AG04449 (cell line): Measurements from ENCODE around the gene CRYBB1.

ENCODE experiments used
- CTCF ChIA-PET: fragments of 350-600 bp; formaldehyde crosslinking; extraction: SDS; loops from one replicate; lab custom pipeline; 2021; ENCODE audit warnings: antibody characterized with exemption; lab: Yijun Ruan, JAX
- POLR2A ChIA-PET: fragments of 400-600, 350-600 bp; formaldehyde crosslinking; extraction: SDS; loops from one replicate; lab custom pipeline; 2020; ENCODE audit warnings: antibody characterized with exemption, inconsistent platforms; lab: Yijun Ruan, JAX
- DNase-seq: peaks from one replicate; pipeline ENCODE4 v3.0.0-alpha.2; 2010; ENCODE audit warnings: low read depth, low spot score
- H3K4me3 ChIP-seq: 2 replicates; pipeline ENCODE4 v1.5.1; 2011; ENCODE audit warnings: low read depth, mild to moderate bottlenecking, control low read depth, low read length
- TF ChIP-seq, protein P1 (sequence below): IDR thresholded peaks from one replicate; pipeline ENCODE4 v1.5.1; 2011; ENCODE audit warnings: mild to moderate bottlenecking, moderate library complexity, low read length, control low read depth, inconsistent platforms; ENCODE audit not compliant: insufficient read depth; ENCODE audit errors: missing control alignments

The CRYBB1 gene

GRCh38 chr22:26564181-26564580 is 53.6 kb downstream of the CRYBB1 start:
- ChIA-PET CTCF (no interaction called here), POLR2A (no interaction called here)
- no peak for DNase-seq
- H3K4me3 ChIP-seq, result no peak overlapping the region
- TF ChIP-seq, protein P1, sequence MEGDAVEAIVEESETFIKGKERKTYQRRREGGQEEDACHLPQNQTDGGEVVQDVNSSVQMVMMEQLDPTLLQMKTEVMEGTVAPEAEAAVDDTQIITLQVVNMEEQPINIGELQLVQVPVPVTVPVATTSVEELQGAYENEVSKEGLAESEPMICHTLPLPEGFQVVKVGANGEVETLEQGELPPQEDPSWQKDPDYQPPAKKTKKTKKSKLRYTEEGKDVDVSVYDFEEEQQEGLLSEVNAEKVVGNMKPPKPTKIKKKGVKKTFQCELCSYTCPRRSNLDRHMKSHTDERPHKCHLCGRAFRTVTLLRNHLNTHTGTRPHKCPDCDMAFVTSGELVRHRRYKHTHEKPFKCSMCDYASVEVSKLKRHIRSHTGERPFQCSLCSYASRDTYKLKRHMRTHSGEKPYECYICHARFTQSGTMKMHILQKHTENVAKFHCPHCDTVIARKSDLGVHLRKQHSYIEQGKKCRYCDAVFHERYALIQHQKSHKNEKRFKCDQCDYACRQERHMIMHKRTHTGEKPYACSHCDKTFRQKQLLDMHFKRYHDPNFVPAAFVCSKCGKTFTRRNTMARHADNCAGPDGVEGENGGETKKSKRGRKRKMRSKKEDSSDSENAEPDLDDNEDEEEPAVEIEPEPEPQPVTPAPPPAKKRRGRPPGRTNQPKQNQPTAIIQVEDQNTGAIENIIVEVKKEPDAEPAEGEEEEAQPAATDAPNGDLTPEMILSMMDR, result no peak

DNA sequence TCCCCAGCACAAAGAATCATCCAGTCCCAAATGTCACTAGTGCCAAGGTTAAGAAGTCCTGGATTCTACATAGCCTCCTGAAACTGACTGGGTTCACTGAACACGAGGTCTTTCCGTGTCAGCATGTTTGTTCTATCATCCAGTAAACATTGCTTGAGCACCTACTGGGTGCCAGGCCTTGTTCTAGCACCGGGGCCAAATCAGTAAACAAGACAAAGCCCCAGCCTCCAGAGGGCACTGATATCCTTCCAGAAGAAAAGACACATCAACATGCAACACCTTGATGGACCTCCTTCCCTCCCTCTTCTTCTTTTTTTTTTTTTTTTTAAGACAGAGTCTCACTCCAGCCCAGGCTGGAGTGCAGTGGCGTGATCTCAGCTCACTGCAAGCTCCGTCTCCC is 54.8 kb downstream of the CRYBB1 start:
- no peak overlapping the region for H3K4me3 ChIP-seq
- POLR2A ChIA-PET, result no interaction called here
- DNase-seq, result no peak
- CTCF ChIA-PET, result interaction anchor here (0.7 kb wide), 1 partner anchor 8 kb away, joined by 3 read pairs; no protein-coding TSS in a partner anchor
- TF ChIP-seq, protein P1, result no peak

GRCh38 chr22:26561756-26562417 is 55.9 kb downstream of the CRYBB1 start:
- no peak for DNase-seq
- TF ChIP-seq, protein P1, result no peak
- no peak overlapping the region for H3K4me3 ChIP-seq
- ChIA-PET POLR2A (no interaction called here), CTCF (no interaction called here)

- TF ChIP-seq, protein P1, result no peak
- ChIA-PET CTCF (interaction anchor here (1.4 kb wide), 1 partner anchor 9 kb away, joined by 3 read pairs; no protein-coding TSS in a partner anchor), POLR2A (interaction anchor here (1.2 kb wide), 1 partner anchor 77 kb away, joined by 3 read pairs; the partner anchor contains the start of gene HPS4)
These were observed 57.8 kb downstream of the CRYBB1 start for GRCh38 chr22:26559961-26560575.

GRCh38 chr22:26558248-26558895 is 59.5 kb downstream of the CRYBB1 start:
- DNase-seq, result no peak
- POLR2A ChIA-PET, result no interaction called here
- CTCF ChIA-PET, result interaction anchor here (1.4 to 1.6 kb wide), 2 partner anchors 18 to 107 kb away, joined by 4 to 6 read pairs; no protein-coding TSS in a partner anchor
- TF ChIP-seq, protein P1, result no peak
- H3K4me3 ChIP-seq, result no peak overlapping the region

More at GRCh38 chr22:26559961-26560575, 57.8 kb downstream of the CRYBB1 start:
- DNase-seq, result no peak
- no peak overlapping the region for H3K4me3 ChIP-seq

GRCh38 chr22:26556904-26557303 is 60.9 kb downstream of the CRYBB1 start:
- no peak overlapping the region for H3K4me3 ChIP-seq
- TF ChIP-seq, protein P1, result no peak
- ChIA-PET CTCF (no interaction called here), POLR2A (no interaction called here)
- no peak for DNase-seq
